ENCODE data around the gene FBXW2.

Gene FBXW2

DNA sequence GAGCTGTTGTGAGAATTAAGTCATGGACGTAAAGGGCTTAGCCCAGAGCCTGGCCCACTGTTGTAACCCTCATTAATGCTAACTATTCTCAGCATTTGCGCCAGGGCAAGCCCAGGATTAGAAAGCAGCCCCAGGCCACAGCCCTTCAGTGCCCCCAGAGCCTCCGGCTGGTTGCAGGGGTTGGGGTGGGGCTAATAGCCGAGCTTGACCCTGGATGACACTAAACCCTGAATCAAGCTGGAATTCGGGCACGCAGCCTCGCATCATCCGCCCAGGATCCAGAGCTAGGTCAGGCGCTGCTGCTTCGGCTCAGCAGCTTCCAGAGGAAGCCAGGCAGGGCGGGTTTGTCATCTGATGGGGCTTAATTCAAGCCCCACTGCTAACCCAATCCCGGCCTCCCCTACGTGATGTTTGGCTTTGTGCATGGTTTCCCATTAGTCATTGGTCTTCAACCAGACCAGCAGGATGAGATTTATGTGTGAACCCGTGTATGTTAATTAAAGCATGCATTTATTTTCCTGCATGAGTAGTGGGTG lies 77.8 kb downstream of the FBXW2 start:
- peak in 23 of 51 donors; percentile 9 to 55 (median 31) for DNase-seq

DNA sequence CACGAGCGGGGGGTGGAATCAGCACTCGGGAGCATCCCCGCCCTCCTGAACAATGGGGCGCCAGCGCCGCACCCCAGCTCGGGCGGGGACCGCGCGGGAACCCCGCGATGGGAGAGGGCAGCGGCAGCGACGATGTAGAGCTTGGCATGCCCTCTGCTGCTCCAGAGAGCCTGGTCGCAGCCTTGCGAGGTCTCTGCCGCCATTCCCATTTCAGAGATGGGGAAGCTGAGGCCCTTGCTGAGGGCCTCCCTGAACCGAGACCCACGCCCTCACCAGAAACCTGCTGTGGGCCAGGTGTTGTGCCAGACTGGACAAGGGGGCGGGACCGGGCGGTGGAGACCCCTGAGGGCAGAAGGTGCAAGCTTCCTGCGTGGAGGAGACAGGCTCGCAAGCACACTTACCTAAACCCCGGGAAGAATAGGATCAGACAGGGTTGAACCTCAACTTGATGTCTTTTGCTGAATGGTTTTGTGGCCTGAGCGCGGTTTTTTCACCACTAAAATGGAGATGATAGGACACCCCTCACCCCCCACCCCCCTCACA lies 78.3 kb downstream of the FBXW2 start:
- no peak for DNase-seq

DNA sequence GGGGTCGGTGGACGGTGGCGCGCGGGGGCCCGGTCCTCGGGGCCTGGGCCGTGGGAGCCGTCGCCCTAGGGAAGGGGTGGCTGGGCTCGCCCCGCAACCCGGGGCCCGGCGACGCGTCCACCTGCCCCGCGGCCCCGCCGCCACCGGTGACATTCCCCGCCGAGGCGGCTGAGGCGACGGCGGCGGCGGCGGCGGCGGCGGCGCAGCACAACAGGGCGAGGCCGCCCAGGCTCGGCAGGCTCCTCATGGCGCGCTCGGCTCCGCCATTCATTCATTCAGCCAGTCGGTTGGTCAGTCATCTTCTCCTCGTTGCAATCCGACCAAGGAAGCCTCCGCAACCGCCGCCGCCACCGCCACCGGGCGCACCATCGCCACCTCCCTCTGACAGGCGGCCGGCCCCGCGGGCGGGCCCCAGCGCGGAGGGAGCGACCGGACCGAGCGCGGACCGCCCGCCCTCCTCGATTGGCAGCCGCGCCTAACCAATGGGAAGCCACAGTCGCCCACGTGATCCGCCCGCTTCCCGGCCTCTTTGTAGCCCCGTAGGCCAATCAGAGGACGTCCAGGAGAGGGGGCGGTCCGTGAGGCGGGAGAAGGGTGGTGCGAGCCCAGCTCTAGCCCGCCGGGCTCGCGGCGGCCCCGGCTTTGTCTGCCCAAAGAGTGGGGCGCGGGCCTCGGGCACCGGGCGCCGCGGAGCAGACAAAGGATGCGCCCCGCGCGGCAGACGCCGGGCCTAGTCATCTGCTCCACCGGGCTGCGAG lies 78.9 kb downstream of the FBXW2 start, which contains the start of gene MEGF9:
TSS of gene MEGF9 (minus strand) at position 383 of the 758 bp plus-strand sequence. CDS start at position 271, 112 bp downstream.
- peak; percentile 65 to 100 (median 98) for DNase-seq

DNA sequence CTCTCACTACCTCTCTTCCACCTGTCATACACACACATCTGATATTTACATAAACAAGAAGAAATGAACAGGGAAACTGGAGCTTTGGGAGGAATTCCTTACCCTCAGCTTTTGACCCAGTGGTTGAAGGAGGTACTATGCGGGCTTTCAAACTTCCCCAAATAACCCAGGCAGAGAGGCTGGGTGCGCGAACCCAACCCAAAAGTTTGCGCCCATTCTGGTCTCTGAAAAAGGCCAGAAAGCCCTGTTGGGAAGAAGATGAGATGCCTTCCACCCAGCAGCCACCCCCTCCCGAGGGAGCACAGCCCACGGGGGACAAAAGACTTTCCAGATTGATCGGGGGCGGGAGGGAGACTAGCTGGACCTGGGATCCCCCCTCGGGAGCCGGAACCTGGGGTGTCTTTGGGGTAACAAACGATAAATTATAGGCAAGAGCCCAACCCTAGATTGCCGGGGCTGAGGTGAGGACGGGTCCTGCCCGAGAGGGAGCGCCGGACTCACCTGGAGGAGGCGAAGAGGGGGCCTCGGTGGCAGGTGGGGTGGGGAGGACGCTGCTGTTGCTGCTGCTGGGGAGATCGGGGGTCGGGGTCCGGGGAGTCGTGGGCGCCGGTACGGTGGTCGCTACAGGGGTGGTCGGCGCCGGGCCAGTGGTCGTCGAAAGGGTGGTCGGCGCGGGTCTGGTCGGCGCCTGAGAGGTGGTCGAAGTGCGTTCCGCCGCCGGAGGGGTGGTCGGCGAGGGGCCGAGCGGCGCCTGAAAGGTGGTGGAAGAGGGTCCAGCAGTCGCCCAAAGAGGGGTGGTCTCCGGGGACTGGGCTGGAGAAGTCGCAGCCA lies 79.7 kb downstream of the FBXW2 start:
- peak in 14 of 51 donors; percentile 16 to 50 (median 30) for DNase-seq

DNA sequence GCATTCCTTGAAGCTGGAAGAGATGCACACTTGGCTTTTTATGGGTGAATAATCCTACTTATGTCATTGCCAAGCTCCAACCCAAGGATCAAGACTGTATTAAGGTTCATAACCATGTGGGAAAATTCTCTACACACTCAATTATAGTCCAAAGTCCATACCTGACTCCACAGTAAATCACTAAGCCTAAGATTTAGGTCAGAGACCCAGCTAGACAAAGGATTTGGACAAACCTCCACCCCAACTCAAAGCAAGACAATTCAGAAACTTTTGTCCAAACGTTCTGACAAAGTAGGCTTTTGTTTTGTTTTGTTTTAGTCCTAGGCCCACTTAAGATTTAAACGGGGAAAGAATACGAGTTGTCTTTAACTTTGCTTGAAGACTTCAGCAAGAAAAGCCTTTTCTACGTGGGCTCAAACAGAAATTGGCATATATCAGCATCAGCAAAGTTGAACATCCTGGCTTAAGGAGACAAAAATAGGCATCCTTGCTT lies 80.6 kb downstream of the FBXW2 start:
- DNase-seq, result peak in 2 of 51 donors; percentile 39 to 50

DNA sequence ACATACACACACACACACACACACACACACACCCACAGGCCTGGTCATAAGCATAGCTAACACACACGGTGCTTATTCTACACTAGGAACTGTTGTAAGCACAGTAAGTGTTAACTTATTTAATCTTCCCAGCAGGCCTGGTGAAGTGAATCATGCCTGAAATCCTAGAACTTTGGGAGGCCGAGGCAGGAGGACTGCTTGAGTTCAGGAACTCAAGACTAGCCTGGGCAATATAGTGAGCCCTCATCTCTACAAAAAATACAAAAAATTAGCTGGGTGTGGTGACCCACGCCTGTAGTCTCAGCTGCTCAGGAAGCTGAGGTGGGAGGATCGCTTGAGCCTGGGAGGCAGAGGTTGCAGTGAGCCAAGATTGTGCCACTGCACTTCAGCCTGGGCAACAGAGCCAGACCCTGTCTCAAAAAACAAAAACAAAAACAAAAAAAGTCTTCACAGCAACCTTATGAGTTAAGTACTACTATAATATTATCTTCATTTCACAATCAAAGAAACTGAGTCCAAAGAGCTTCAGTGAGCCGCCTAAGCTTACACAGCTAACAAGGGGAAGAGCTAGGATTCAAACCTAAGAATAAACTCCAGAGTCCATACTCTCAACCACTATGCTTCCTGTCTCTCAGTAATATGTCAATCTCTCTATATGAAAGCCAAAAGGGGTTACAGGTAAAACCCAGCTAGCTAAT lies 81.2 kb downstream of the FBXW2 start:
- DNase-seq, result peak in 1 of 51 donors; percentile 23

DNA sequence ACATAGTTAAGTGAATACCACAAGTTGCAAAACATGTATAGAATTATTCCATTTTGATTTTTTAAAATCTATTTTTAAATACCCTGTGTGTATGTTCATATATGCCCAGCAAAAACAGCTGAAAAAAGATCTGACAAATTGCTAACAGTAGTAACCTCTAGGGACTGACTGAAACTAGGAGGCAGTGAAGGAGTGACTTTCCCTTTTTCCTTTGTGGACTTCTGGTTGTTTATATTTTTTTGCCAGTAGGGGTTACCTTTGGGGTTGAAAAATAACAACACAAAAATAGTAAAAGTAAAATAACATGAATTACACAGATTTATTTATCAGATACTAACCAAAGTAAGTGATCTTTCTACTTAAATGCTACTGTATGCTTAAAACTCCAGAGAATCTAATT lies 81.9 kb downstream of the FBXW2 start:
- DNase-seq, result peak in 1 of 51 donors; percentile 24

DNA sequence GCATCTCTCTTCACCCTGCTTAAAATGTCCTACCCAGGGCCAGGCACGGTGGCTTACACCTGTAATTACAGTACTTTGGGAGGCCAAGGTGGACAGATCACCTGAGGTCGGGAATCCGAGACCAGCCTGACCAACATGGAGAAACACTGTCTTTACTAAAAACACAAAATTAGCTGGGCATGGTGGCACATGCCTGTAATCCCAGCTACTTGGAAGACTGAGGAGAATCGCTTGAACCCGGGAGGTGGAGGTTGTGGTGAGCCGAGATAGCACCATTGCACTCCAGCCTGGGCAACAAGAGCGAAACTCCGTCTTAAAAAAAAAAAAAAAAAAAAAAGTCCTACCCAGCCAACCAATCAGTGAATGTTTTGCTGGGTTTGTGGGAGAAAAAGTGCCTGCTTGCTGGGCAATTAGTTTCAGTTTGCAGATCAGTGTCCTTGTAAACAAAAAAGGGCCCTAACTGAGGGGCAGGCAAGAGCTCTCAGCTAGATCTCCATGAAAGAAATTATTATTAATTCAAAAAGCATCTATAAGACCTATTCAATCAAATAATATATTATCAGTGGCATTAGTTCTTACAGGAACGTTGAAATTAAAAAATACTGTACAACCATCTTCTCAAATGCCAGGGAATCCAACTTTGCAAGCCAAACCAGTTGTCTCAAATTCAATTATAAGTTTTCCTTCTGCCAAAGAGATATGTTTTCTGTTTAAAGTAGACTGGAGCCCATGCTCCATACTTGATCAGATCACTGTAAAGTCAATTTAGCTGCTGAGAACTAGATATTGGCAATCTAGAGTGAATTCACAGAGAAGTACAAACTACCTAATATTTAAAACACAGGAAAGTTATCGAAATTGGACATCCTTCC lies 82.9 kb downstream of the FBXW2 start:
- DNase-seq, result peak in 13 of 51 donors; percentile 14 to 62 (median 24)

DNA sequence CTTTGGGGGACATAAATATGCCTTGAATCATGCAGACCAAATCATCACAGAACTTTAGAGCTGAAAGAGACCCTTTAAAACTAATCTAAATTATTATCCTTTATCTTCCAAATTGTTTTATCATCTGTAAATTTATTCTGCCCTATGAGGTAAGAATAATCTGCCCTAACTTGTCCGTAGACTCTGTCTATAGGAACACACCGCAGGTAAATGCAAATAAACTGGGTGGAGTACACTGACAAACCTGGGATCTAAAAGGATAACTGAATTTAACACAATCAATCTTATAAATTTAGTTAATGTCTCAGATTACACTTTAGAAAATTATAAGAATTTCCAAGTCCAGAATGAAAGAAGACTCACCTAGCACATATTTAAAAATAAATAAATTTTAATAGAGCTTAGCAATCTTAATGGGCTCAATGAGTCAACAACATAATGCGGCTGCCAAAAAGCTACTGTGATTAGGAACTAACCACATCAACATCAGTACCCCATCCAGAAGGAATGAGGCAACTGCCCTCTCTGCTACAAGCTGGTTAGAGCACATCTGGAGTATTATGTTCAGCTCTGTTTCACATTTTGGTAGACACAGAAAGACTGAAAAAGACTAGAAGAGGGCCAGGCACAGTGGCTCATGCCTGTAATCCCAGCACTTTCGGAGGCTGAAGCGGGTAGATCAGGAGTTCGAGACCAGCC lies 84.5 kb downstream of the FBXW2 start:
- no peak for DNase-seq

DNA sequence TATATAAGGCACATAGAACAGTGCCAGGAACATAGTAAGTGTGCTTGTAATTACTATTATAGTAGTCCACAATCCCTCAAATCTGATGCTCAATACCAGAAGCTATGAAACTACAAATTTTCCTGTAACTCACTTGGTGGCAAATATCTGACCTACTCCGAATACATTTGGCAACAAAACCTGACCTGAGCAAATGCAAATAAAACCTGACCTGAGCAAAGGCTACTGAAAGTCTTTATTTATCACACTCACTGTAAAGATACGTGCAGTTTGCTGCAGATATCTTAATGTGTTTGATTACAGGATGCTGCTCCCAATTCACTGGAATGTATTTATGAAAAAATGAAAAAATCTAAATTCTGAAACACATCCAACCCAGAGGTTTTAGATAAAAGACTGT lies 86.0 kb downstream of the FBXW2 start:
- DNase-seq, result no peak

Measured in hypothalamus (tissue), 51 donors.